ENCODE measurements around the gene KCND2.

The KCND2 gene

DNA sequence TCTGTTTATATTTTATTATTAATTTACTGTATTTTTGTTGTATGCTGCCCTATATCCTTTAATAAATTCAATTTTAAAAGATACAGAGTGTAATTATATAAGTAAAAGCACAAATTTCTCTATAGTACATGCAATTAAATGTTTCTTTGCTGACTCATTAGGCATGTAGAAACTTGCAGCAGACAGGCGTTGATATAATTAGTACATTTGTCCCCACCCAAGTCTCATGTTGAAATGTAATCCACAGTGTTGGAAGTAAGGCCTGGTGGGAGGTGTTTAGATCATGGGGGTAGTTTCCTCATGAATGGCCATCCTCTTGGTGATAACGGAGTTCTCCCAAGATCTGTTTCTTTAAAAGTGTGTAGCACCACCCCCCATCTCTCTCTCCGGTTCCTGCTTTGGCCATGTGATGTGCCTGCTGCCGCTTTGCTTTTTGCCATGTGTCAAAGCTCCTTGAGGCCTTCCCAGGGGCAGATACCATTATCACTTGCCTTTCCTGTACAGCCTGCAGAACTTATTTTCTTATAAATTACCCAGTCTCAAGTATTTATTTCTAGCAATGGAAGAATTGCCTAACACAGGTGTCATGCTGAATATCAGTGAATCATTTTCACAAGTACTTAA, 521.2 kb downstream of the KCND2 start:
- Histone ChIP-seq H4K20me1 (ENCODE audit: insufficient read depth, low read length) (no peaks in the 10 kb centered on the region), H2AFZ (ENCODE audit: low read depth, low read length) (no peak overlapping the region), H3K79me2 (ENCODE audit: insufficient read depth, low read length) (no peaks in the 10 kb centered on the region), H3K4me3 (ENCODE audit: low read depth in 1 of 2, low read length in 2 of 2) (no peak overlapping the region), H3K4me2 (ENCODE audit: insufficient read depth, low read length) (no peak overlapping the region), H3K36me3 (ENCODE audit: insufficient read depth, low read length) (no peaks in the 10 kb centered on the region), H3K9me3 (ENCODE audit: insufficient read depth, low read length, severe bottlenecking) (no peaks in the 10 kb centered on the region), H3K27me3 (ENCODE audit: insufficient read depth, low read length, poor library complexity) (peaks cover 3% of the 10 kb centered on the region), H3K27ac (ENCODE audit: low read length) (no peak overlapping the region), H3K9ac (ENCODE audit: low read depth, low read length) (no peak overlapping the region), H3K4me1 (ENCODE audit: insufficient read depth, low read length) (no peaks in the 10 kb centered on the region)
- DNase-seq (no peak), ATAC-seq (ENCODE audit: insufficient read depth, low read depth) (no peak)
- TF ChIP-seq, protein P1, sequence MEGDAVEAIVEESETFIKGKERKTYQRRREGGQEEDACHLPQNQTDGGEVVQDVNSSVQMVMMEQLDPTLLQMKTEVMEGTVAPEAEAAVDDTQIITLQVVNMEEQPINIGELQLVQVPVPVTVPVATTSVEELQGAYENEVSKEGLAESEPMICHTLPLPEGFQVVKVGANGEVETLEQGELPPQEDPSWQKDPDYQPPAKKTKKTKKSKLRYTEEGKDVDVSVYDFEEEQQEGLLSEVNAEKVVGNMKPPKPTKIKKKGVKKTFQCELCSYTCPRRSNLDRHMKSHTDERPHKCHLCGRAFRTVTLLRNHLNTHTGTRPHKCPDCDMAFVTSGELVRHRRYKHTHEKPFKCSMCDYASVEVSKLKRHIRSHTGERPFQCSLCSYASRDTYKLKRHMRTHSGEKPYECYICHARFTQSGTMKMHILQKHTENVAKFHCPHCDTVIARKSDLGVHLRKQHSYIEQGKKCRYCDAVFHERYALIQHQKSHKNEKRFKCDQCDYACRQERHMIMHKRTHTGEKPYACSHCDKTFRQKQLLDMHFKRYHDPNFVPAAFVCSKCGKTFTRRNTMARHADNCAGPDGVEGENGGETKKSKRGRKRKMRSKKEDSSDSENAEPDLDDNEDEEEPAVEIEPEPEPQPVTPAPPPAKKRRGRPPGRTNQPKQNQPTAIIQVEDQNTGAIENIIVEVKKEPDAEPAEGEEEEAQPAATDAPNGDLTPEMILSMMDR (IDR thresholded peaks at IDR 0.05; ENCODE audit: borderline replicate concordance, extremely low read depth, low read length, poor library complexity, severe bottlenecking) = no peak
- no peak for TF ChIP-seq EZH2 (IDR thresholded peaks at IDR 0.05; ENCODE audit: borderline replicate concordance, low read depth, low read length, severe bottlenecking)

DNA sequence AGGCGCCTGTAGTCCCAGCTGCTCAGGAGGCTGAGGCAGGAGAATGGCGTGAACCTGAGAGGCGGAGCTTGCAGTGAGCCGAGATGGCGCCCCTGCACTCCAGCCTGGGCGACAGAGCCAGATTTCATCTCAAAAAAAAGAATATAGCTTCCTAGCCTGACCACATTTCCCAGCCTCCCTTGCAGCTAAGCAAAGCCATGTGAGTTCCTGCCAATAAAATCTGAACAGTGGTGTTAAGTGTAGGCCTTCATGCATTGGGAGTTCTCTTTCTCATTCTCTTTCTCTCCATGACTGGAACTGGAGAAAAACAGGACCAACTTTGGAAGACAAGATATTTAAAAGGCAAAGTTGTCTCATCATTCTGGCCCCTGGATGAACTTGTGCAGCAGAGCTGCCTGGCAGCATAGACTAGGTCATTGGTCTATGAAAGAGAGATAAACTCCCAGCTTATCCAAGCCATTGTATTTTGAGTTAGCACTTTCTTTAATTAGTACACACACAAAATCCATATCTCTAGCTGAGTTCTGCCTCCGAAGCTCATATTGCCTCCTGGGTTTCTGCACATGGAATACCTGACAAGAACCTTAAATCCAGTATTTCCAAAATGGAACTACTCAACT, 524.2 kb downstream of the KCND2 start:
- Histone ChIP-seq H3K4me2 (ENCODE audit: insufficient read depth, low read length) (no peak overlapping the region), H4K20me1 (ENCODE audit: insufficient read depth, low read length) (no peaks in the 10 kb centered on the region), H3K27me3 (ENCODE audit: insufficient read depth, low read length, poor library complexity) (no peaks in the 10 kb centered on the region), H3K27ac (ENCODE audit: low read length) (no peak overlapping the region), H3K4me3 (ENCODE audit: low read depth in 1 of 2, low read length in 2 of 2) (no peak overlapping the region), H3K9ac (ENCODE audit: low read depth, low read length) (no peak overlapping the region), H3K9me3 (ENCODE audit: insufficient read depth, low read length, severe bottlenecking) (no peaks in the 10 kb centered on the region), H2AFZ (ENCODE audit: low read depth, low read length) (no peak overlapping the region), H3K4me1 (ENCODE audit: insufficient read depth, low read length) (no peaks in the 10 kb centered on the region), H3K36me3 (ENCODE audit: insufficient read depth, low read length) (no peaks in the 10 kb centered on the region), H3K79me2 (ENCODE audit: insufficient read depth, low read length) (no peaks in the 10 kb centered on the region)
- DNase-seq (no peak), ATAC-seq (ENCODE audit: insufficient read depth, low read depth) (no peak)
- no peak for TF ChIP-seq EZH2 (IDR thresholded peaks at IDR 0.05; ENCODE audit: borderline replicate concordance, low read depth, low read length, severe bottlenecking)
- TF ChIP-seq, protein P1 (IDR thresholded peaks at IDR 0.05; ENCODE audit: borderline replicate concordance, extremely low read depth, low read length, poor library complexity, severe bottlenecking) = no peak

DNA sequence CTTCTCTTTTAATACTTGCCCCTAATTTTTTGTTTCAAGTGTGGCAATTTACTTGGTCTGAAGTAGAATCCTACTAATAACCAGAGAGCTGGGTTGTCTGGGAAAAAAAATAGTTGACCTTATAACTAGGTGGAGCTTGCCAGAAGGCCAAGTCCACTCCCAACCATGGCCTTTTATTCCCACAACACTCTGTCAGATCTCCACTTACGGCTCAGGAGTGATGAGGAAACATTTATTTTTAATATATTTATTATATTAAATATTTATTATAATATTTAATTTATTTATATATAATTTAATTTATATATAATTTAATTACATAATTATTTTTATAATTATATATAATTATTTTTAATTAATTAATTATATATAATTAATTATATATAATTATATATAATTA, 526.2 kb downstream of the KCND2 start:
- DNase-seq = no peak
- Histone ChIP-seq H3K27ac (ENCODE audit: low read length) (no peak overlapping the region), H4K20me1 (ENCODE audit: insufficient read depth, low read length) (no peaks in the 10 kb centered on the region), H3K4me2 (ENCODE audit: insufficient read depth, low read length) (no peak overlapping the region), H3K4me3 (ENCODE audit: low read depth in 1 of 2, low read length in 2 of 2) (no peak overlapping the region), H3K4me1 (ENCODE audit: insufficient read depth, low read length) (no peaks in the 10 kb centered on the region), H3K9ac (ENCODE audit: low read depth, low read length) (no peak overlapping the region), H3K79me2 (ENCODE audit: insufficient read depth, low read length) (no peaks in the 10 kb centered on the region), H3K36me3 (ENCODE audit: insufficient read depth, low read length) (no peaks in the 10 kb centered on the region), H3K27me3 (ENCODE audit: insufficient read depth, low read length, poor library complexity) (no peaks in the 10 kb centered on the region), H3K9me3 (ENCODE audit: insufficient read depth, low read length, severe bottlenecking) (no peaks in the 10 kb centered on the region), H2AFZ (ENCODE audit: low read depth, low read length) (no peak overlapping the region)
- no peak; the same call in 2 of the 3 replicates for ATAC-seq (ENCODE audit: insufficient read depth, low read depth)
- TF ChIP-seq, protein P1 (IDR thresholded peaks at IDR 0.05; ENCODE audit: borderline replicate concordance, extremely low read depth, low read length, poor library complexity, severe bottlenecking) = no peak
- no peak for TF ChIP-seq EZH2 (IDR thresholded peaks at IDR 0.05; ENCODE audit: borderline replicate concordance, low read depth, low read length, severe bottlenecking)

Measured in DND-41 (cell line).